Neural cell (in vitro differentiated cells): ENCODE data around the gene CHN1.

Experiments used
- CTCF ChIP-seq: fragments of 450-650 bp; IDR thresholded peaks from 2 replicates; pipeline ENCODE4 v1.5.1; 2014; ENCODE audit warnings: antibody characterized with exemption, mild to moderate bottlenecking, moderate library complexity; ENCODE audit not compliant: poor library complexity, severe bottlenecking
- EP300 ChIP-seq: fragments of 450-650 bp; conservative IDR thresholded peaks from 2 replicates; pipeline ENCODE4 v1.6.1; 2014; ENCODE audit warnings: antibody characterized with exemption, mild to moderate bottlenecking, moderate library complexity; ENCODE audit not compliant: poor library complexity, severe bottlenecking
- EZH2 ChIP-seq: fragments of 200-600, 300-800 bp; shearing (Covaris generic), sonication (generic); IDR thresholded peaks from 2 replicates; pipeline ENCODE4 v1.6.1; 2014; ENCODE audit warnings: antibody characterized with exemption, low read length, borderline replicate concordance, mild to moderate bottlenecking; ENCODE audit not compliant: insufficient read depth, poor library complexity, severe bottlenecking
- MXI1 ChIP-seq: fragments of 450-650 bp; conservative IDR thresholded peaks from 2 replicates; pipeline ENCODE4 v1.6.1; 2014; ENCODE audit warnings: antibody characterized with exemption, mild to moderate bottlenecking; ENCODE audit not compliant: poor library complexity, severe bottlenecking
- POLR2AphosphoS5 ChIP-seq: IDR thresholded peaks from 2 replicates; pipeline ENCODE4 v1.6.1; 2012
- TAF1 ChIP-seq: IDR thresholded peaks from 2 replicates; pipeline ENCODE4 v1.6.1; 2012; ENCODE audit warnings: low read depth

GRCh38 chr2:175049661-175050060, 44.5 kb upstream of the CHN1 start:
- TF ChIP-seq POLR2AphosphoS5 (no peak), CTCF (no peak), EZH2 (no peak), MXI1 (no peak), TAF1 (no peak), EP300 (no peak)
